GM18499 (cell line): ENCODE measurements around the gene SSTR4.

Source experiments
- ATAC-seq: cut with Tn5 transposase; IDR thresholded peaks from one replicate; pipeline ENCODE4 v1.9.1; 2021; ENCODE audit warnings: moderate number of reproducible peaks; ENCODE audit not compliant: insufficient read depth, unreplicated experiment

Gene SSTR4

DNA sequence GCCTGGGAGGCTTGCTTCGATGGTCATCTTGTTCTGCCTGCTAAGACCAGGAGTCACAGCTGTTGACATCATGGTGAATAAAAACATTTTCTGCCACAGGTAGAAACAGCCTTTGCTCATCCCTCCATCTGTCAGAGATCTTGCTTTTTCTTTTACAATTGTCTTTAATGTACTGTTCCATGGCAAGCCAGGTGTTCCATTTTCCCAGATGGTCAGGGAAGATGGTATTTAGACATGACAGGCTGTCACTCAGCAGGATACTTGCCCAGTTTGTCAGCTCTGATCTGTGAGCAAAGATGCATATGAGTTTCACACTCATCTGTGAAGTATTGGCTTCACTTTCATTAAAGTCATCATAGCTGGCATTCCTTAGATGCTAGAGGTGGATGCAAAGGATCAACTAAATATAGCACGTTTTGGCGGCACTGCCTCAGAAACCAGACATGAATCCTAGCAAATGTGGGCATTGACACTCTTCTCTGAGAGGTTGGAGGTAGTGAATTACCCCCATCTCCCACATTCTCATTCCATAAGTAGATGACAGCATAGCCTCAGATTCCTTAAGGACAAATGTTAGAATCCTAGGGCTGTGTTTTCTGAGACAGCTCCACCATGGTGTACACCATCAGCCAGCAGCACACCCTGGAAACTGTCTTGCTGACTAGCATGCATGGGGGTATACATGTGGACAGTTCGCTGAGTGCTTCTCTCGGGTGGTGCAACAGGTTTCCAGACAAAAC lies 4.2 kb downstream of the SSTR4 start:
- ATAC-seq = no peak

DNA sequence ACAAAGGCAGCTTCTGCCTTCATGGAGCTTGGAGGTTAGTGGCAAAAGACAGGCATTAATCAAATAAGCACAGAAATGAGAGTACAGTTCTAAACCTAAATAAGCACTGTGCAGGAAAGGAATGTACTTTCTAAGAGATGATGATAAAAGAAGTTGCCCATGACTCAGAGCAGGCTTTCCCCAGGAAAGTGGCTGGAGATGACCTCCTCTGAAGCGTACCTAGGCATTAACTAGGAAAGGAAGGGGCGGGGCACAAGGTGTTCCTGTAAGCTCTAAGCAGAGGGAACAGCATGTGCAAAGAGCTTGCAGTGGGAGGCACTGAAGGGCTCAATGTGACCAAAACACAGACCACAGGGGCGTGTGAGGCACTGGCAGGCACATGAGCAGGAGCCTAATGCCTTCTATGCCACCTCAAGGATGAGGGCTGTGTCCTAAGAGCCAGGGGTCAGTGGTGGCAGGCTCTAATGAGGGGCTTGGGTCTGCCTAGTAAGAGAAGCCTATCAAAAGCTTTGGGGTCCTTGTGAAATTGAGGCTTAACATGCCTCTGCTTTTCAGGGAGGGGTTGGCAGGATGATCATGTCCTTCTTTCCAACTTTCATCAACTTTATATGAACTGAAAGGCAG lies 4.9 kb downstream of the SSTR4 start:
- ATAC-seq = no peak

DNA sequence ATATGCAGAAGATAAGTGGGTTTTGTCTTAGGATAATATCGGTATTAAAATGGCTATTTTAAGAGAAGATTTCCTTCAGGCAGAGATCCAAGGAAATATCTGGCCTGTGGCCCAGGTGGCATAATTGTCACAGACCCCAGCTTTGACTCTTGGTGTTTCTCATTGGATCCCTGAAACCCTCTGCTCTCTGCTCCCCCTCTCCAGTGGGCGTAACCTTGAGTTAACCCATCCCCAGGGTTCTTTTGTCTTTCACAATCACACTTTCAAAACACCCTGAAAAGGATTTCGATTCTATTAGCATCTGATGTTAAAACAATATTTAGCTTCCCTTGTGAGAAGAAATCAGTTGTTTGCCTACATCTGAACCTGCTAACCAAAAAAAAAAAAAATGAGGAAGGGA lies 7.2 kb downstream of the SSTR4 start:
- no peak for ATAC-seq

DNA sequence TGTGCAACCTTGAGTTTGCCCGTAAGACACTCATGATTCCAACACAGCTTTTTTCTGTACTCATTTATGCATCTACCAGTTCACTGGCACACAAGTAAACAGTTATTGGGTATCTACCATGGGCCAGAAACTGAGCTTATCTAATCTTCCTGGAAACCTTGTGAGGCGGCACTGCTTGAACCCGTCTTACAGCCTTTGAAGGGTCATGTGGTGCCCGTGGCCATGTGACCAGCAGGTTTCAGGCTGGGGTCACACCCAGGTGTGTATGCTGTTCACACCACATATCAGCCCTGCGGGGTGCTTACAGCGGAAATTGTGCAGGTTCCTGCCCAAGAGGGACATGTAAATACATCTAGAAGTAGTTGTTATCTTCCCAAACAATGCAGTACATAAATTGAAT lies 8.3 kb downstream of the SSTR4 start:
- ATAC-seq = no peak

DNA sequence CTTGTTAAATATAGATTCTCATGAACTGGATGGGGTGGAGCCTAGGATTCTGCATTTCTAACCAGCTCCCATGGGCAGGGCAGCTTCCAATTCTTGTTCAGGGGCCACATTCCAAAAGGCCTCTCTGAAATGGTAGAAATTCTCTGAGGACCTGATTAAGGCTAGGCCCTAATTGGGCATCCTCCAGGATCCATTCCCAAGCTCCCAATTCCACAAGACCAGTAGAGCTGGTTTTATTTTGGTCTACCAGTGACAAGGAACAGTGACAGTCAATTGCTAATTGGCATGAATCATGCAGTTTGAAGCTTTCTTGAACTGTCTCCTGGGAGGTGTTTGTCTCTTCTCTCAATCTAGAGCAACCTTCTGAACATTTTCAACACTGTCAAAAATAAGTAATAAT lies 11.3 kb downstream of the SSTR4 start:
- no peak for ATAC-seq

DNA sequence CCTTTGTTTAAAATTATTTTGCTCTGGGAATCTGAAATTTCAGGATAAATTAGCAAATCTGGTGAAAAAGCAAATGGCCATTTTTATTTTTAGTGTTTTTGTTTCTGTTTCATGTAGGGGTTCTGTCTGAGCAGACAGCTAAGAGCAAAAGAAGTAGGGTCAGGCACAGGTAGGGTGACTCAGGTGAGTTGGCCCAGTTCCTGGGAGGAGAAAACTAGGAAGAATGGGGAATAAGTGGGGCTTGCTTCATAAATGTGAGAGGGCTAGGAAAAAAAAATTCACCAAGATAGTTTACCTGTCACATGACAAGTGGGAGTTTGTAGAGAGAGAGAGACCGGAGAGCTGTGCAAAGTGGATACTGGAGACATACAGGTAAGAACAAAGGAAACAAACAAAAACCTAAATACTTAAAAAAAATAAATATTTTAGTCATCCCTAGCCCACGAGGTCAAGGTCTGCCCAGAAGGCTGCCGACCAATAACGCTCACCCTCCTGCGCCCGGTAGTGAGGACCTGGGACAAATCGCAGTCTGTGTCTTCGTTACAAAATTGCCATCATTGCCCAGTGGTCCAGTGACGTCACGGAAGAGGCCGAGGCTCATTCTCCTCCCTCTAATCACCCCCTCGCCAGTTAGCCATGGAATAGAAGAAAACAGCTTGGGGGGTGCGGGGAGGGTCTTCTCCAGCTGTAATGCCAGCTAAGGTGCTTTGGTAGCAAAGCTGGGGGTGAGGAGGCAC lies 12.1 kb downstream of the SSTR4 start:
- no peak for ATAC-seq

DNA sequence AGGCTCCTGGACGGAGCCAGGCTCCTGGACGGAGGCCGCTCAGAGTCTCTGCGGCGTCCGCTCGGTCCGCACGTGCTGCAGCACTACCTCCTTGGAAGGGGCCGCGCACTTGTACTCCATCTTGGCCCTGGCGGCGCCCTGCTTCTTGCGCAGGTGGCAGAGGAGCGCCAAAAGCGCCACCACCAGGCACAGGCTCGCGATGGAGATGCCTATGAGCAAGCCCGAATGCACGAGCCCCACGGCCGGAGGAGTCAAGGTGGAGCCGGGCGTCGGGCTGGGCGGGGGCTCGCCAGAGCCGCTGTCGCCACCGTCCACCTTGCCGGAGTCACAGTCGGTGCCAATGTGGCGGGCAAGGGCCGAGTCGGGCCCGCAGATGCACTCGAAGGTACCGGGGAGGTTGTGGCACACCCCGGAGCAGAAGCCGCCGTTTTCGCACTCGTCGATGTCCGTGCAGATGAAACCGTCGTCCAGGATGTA lies 12.7 kb downstream of the SSTR4 start:
- no peak for ATAC-seq

DNA sequence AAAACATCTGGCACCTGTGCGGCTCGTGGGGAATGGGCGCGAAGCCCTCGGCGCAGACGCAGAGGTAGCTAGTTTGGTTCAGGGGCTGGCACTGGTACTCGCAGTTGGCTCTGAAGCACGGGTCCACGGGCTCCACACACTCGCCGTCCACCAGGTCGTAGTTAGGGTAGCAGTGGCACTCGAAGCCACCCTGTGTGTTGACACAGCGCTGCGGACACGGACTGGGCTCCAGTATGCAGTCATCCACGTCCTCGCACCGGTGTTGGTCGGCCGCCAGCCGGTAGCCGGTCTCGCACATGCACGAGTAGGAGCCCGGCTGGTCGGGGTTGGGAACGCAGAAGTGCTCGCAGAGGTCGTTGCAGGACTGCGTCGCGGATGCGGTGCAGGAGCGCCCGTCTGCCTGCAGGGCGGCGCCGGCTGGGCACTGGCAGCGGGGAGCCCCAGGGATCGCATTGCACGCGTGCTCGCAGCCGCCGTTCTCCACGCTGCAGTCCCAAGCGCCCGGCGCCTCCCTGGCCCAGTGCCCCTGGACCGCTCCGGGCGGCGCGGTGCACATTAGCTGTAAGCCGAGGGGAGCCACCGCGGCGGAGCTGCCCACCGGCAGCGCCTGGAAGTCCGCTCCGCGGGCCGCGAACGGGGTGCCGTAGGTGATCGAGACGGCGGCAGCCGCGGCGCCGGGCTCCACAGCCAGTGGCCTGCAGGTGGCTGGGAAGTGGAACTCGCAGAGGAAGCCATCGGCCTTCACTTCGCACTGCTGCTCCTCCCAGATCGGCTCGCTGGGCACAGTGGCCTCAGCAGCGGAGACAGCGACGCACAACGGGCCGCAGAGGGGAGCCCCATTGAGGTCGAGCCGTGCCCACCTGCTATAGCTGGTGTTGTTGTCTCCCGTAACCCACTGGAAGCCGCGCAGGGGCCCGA lies 13.4 kb downstream of the SSTR4 start:
- no peak for ATAC-seq

DNA sequence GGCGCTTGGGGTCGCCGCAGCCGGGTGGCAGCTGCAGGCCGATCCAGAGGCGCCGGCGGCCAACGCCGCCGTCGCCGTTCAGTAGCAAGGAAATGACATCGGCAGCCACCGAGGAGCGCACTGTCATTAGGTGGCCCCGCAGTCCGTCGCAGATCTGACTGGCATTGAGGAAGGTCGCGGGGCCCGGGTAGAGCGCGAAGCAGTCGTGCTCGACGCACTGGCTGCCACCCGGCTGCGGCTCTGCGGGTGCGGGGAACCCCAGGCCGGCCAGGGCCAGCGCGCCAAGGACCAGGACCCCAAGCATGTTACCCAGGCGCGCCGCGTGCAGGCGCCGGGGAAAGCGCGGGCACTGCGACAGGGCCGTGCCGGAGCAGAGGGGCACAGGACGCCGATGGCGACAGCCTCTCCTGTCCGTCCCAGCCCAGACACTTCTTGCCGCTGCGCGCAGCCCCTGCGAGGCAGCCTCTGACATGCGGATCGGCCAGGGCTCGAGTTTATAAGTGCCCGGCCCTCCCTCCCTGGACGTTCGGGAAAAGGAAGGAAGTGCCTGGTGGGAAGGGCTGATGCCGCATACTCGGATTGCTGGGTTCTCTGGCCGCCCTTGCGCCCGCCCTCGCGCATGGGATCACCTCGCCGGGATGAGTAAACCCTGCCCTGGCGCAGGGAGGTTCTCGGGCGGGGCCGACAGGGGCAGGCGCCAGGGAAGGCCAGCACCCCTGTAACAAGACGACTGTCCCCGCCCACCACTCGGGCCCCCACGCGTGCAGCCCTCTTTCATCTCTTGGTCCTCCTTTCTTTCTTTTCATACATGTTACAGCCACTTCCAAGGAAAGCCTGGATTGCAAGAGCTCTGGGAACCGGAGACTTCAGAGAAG lies 14.3 kb downstream of the SSTR4 start, which contains the start of gene THBD:
Gene THBD, minus strand, starts transcription at position 472 of the 875 bp plus-strand sequence. Its CDS starts 168 bp downstream, at position 304.
- ATAC-seq = no peak

DNA sequence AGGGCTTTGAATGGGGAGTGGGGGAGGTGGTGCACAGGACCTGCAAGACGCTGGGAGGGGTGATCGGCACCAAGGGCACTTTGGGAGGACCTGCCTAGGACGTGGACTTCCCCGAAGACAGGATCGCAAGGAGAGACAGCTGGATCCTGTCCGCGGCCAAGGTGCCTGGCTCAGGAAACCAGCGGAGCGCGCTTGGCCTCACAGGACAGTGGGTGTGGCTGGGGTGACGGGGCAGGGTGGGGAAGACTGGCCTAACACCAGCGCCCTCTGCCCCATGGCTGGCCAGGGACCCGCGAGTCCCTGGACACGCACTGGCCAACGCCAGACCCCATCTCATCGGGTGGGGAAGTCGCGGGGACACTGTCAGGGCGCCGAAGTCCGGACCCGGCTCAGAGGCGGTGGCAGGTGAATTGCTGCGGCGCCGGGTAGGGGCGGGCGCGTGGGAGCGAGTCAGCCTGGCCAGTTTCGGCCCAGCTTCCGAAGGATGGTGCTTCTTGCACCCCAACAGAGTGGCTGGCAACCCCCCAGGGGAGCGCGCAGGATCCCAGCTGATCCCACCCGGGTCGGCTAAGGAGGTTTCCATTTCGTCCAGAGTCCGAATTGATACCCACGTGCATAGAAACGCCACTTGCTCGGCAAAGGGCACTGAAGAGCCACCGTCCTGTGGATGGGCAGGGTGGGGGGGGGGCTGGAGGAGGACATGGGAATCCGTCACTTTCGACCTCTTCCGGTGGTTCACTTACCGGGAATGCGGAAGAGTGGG lies 15.1 kb downstream of the SSTR4 start:
- no peak for ATAC-seq

DNA sequence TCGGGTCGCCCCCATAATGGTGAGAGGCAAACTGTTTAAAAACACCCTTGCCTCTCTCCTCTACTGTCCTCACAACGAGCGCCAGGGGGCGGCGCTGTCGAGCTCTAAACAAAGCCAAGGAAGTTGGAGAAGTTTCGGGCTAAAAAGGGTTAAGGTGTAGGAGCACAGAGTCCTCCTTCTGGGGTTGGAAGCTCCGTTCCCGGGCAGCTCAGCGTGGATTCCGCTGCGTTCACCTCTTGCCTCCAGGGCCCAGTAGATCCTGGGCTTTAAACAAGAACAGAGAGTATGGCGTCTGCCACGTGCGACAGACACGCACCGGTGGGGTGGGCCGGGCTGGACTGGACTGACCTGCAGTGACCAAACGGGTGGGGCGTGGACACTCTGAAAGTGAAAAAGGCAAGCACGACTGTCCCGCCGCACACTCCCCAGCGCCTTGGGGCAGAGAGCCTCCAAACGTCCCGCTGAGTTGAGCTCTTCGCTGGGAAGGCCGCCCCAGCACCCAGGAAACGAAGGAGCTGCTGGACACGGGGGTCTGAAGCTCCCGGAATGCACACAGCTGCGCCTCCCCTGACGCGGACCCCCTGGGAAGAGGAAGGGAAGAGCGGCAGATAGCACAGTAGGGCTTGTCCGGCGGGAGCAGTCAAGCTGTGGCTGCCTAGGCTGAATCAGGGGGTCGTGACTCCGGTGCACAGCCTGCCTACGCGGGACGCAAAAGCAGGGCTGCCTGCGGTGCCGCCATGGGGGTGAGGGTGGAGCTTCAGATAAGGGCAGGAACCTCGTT lies 15.9 kb downstream of the SSTR4 start:
- ATAC-seq = no peak

DNA sequence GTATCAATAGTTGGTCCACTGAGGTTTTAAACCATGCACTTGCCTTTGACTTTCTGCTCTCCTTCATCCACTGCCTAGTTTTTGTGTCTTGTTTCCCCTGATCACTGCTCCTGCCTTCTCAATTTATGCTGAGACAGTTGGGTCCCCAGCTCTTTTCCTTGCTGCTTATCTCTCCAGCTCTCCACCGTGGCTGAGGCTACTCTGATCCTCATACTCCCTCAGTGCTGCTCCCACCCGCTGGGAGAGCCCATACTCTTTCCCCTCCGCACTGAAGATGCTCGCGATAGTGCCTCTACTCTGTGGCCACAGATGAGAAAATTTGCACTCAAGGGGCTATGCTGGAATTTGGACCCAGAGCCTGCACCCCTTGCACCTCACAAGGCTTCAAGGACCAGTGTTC lies 17.8 kb downstream of the SSTR4 start:
- ATAC-seq = no peak

DNA sequence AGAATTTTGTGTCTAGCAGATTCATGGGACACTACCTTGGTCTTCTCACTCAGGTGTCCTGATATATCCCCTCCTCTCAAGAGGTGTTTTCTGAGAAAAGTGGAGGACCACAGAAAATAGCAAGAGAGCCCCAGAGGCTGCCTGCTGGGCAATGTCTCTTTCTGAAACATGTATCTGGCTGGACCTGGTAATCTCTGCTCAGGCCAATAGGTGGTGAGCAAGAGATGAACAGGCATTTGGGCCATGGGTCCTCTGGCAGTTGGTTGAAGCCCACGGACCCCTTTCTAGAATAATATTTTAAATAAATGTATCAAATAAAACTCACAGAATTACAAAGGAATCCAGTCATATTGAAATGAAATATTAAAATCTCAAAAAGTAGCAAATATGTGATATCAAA lies 23.1 kb downstream of the SSTR4 start:
- no peak for ATAC-seq

DNA sequence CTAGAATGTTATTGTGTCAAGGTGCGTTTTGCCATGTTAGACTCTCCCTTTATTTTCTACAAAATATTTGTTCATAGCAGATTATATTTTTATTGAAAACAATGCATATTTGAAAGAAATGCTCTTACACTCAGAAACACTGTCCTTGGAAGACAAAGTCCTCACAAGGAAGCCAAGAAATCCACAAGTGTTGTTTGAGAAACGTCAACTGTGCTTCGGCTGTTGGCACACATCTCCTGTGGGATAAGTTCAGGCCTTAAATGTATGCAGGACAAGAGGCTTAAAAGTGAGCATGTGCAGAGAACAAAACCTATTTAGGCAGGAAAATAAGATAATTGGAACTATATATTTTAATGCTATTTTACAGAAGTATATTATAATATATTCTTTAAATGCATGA lies 23.9 kb downstream of the SSTR4 start:
- ATAC-seq = no peak

DNA sequence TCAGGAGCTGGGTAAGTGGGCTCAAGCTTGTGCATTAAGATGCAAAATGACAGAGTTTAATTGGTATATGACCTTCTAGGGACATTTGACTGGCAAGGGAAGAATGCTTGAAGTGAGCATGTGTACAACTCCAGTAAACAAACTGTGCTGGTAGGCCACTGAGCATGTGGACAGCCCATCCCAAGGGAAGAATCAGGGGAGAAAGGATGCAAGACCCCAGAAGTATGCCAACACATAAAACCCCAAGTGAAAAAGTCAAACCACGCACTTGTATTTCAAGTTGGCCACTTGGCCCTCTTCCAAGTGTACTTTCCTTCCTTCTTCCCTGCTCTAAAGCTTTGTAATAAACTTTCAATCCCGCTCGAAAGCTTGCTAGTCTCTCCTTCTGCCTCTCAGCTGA lies 24.7 kb downstream of the SSTR4 start:
- ATAC-seq = no peak

DNA sequence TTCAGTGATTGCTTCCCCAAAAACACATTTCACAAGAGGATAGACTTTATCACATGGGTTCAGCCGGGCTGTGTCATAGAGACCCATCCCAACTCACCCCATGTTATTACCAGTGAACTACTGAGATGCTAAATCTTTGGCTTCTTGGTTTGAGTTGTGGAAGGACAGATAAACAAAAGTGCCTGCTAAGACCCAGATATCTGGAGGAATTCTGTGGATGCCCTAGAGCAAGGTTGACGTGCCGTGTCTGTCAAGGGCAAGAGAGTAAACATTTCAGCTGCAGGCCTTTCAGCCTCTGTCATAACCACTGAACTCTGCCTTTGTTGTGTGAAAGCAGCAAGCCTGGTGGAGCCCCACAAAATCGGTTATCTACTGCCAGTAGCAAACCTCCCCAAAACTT lies 25.5 kb downstream of the SSTR4 start:
- no peak for ATAC-seq

DNA sequence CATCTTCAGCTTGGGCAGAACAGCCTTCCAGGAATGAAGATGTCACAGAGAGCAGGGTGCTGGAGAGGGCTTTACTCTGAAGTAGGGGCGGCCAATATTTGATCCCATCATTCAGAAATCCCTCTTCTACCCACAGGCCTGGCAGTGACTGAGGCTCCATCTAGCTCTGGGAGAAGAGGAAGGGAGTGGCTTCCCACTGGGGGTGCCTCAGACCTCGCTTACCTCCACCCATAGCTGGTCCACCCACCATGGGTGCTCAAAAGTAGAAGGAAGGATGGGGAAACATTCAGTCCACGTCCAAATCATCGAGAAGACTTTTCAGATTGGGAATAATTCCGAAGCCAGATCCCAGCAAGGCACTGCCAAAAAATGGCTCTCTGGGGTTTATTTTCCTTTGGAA lies 26.1 kb downstream of the SSTR4 start:
- ATAC-seq = no peak
